ENCODE data around the gene CCL26.
"Not testable (repeated sequence)": the region's sequence is repeated elsewhere in the genome, so short reads cannot be mapped to it uniquely, and the experiment has no call there.

DNA sequence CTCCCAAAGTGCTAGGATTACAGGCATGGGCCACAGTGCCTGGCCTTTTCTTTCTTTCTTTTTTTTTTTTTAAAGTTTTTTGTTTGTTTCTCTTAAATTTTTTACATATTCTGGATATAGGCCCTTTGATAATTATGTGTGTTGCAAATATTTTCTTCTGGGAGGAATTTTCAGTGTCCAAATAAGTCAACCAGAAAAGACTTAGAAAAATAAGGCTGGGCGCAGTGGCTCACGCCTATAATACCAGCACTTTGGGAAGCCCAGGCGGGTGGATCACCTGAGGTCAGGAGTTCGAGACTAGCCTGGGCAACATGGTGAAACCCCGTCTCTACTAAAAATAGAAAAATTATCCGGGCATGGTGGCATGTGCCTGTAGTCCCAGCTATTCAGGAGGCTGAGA is 44.7 kb downstream of the CCL26 start:
- TF ChIP-seq, protein P1, sequence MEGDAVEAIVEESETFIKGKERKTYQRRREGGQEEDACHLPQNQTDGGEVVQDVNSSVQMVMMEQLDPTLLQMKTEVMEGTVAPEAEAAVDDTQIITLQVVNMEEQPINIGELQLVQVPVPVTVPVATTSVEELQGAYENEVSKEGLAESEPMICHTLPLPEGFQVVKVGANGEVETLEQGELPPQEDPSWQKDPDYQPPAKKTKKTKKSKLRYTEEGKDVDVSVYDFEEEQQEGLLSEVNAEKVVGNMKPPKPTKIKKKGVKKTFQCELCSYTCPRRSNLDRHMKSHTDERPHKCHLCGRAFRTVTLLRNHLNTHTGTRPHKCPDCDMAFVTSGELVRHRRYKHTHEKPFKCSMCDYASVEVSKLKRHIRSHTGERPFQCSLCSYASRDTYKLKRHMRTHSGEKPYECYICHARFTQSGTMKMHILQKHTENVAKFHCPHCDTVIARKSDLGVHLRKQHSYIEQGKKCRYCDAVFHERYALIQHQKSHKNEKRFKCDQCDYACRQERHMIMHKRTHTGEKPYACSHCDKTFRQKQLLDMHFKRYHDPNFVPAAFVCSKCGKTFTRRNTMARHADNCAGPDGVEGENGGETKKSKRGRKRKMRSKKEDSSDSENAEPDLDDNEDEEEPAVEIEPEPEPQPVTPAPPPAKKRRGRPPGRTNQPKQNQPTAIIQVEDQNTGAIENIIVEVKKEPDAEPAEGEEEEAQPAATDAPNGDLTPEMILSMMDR (conservative IDR thresholded peaks at IDR 0.05): not testable (repeated sequence)
- not testable (repeated sequence) for TF ChIP-seq ZFX (IDR thresholded peaks at IDR 0.05)

All from C4-2B (cell line).